Stimulated activated CD8-positive, alpha-beta memory T cell treated with anti-CD3 and anti-CD28 coated beads, Interleukin-4, amount 100 ng/mL, for 24 hours (primary cell): ENCODE data around the gene LMX1B.
A peak's percentile ranks its signal among the peaks of the same experiment; 100 is the strongest.
"Not testable (repeated sequence)": the region's sequence is repeated elsewhere in the genome, so short reads cannot be mapped to it uniquely, and the experiment has no call there.

ENCODE experiments used
- DNase-seq: peaks from one replicate; pipeline ENCODE4 v3.0.0-alpha.2; 2020; ENCODE audit warnings: low read depth

Gene LMX1B

DNA sequence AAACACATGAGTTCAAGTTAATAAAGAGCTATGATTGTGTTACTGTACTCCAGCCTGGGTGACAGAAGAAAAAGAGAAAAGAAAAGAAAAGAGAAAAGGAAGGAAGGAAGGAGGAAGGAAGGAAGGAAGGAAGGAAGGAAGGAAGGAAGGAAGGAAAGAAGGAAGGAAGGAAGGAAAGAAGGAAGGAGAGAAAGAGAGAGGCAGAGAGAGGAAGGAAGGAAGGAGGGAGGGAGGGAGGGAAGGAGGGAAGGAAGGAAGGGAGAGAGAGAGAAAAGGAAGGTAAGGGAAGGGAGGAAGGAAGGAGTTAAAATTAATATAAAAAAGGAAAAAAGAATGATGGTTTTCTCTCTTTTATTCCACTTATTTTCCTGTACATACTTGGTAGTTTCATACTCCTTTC is 101.7 kb downstream of the LMX1B start:
- no peak for DNase-seq

GRCh38 chr9:126717441-126717840 is 103.7 kb downstream of the LMX1B start:
- DNase-seq, result not testable (repeated sequence)

- DNase-seq, result peak; percentile 76
Observed at GRCh38 chr9:126719618-126720031, 105.9 kb downstream of the LMX1B start.

GRCh38 chr9:126720036-126720435 is 106.3 kb downstream of the LMX1B start:
- no peak for DNase-seq

- no peak for DNase-seq
Observed at GRCh38 chr9:126720661-126721563, 107.2 kb downstream of the LMX1B start.

DNA sequence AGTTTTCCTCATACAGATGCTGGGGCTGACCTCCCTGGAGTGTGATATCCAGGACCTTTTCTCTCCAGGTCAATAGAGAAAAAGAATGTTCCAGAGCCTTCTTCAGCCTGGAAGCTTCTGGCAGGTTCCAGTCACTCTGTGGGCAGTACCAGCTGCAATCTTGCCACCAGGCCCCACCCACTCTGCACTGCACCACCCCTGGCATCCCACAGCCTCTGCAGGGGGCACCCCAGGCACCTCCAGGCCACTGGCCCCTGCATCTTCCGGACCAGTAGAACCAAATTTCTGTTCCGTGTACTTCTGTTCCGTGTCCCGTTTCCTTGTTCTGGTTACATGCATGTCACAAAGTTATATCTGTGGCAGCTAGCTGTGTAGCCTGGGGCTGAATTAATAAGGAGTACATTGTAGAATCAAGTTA is 107.8 kb downstream of the LMX1B start:
- no peak for DNase-seq

DNA sequence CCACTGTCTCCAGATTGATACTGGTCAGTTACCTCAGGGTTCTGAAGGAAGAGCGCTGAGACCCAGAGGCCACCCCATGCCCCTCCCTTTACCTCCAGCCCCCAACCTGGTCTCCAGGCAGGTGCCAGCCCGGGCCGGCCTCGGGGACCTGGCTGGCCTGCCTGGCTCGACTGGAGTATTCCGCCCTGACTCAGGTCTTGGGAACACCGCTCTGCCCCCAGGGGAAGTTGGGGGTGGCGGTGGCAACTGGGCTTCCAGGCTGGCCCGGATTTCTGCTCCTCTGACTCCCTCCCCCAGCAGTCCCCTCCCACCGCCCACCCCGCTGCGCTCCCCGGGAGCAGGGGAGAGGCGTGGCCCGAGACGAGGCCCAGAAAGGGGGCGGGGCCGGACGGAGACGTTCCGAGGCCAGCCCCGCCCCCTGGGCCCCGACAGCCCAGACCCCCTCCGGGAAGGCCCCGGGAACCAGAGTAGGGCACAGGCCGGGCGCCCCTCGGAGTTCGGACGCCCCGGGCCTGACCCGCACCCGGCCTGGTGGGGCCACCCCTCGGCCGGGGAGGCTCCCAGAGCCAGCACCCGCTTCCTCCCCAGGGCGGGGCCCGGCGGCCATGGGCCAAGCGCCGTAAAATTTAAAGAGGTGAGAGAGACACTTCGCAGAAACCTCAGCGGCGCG is 108.7 kb downstream of the LMX1B start:
- peak; percentile 89 for DNase-seq

- peak; percentile 54 for DNase-seq
Observed at GRCh38 chr9:126722922-126723806, 109.4 kb downstream of the LMX1B start.

DNA sequence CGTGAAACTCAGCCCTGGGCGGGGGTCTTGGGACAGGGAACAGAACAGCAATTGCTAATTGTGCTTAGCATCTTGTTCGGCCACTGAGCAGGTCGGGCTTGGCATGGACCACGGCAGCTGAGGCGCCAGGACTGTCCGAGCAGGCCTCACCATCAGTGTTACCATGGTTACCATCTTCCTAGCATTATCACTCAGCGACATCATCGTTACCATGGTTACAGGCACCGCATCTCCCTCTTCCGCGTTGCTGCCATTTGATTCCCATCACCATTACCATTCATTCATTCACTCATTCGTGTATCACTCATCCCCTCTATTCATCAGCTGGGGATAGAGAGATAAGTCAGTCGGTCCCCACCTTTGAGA is 110.1 kb downstream of the LMX1B start:
- DNase-seq, result no peak

GRCh38 chr9:126724226-126724625 is 110.5 kb downstream of the LMX1B start:
- no peak for DNase-seq

DNA sequence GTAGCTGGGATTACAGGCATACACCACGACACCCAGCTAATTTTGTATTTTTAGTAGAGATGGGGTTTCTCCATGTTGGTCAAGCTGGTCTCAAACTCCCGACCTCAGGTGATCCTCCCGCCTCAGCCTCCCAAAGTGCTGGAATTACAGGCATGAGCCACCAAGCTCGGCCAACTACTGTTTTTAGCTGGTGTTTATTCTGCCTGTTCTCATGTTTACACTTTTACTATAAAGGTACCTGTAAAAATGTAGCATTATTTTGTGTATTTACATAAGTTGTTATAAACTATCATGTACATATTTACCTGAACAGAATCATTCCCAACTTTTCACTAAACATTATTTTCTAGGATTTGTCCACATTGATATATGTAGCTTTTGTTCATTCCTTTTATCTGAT is 111.8 kb downstream of the LMX1B start:
- DNase-seq, result not testable (repeated sequence)

- DNase-seq, result not testable (repeated sequence)
Observed at GRCh38 chr9:126728210-126728609, 114.5 kb downstream of the LMX1B start.

DNA sequence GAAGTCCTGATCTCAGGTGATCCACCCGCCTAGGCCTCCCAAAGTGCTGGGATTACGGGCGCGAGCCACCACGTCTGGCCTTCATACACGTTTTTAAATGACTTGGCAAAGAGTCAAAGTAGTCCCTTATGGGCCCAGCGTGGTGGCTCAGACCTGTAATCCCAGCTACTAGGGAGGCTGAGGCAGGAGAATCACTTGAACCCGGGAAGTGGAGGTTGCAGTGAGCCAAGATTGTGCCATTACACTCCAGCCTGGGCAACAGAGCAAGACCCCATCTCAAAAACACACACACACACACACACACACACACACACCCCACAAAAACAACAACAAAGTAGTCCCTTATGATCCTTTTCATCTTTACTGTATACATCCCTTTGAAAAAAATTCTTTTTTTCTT is 116.9 kb downstream of the LMX1B start:
- not testable (repeated sequence) for DNase-seq

DNA sequence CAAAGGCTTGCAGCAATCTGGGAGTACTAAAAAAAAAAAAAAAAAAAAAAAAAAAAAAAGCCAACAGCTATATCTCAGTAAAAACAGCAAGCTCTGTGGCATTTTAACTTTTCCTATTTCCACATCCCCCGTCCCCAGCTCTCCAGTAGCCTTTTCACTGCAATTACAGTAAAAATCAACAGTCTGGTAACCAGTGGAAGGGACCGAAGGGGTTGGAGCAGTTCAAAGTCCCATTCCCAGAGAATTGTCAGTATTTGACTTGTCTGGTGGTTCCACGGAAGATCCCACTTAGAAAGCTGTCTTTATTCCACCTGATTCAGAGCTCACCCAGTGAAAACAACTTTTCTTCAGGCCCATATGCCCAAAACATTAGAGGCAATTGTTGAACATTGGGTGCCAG is 119.3 kb downstream of the LMX1B start:
- no peak for DNase-seq

DNA sequence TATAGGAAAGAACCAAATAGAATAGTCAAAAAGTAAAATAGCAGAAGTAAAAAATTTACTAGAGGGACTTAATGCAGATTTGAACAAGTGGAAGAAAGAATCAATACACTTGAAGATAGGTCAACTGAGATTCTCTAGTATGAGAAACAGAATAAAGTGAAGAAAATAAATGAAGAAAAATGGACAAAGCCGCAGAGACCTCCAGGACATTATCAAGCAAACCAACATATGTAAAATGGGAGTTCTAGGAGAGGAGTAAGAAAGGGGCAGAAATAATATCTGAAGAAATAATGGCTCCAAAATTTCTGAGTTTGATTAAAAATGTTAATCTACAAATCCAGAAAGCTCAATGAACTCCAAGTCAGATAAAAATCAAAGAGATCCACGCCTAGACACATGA is 121.1 kb downstream of the LMX1B start:
- DNase-seq, result no peak

DNA sequence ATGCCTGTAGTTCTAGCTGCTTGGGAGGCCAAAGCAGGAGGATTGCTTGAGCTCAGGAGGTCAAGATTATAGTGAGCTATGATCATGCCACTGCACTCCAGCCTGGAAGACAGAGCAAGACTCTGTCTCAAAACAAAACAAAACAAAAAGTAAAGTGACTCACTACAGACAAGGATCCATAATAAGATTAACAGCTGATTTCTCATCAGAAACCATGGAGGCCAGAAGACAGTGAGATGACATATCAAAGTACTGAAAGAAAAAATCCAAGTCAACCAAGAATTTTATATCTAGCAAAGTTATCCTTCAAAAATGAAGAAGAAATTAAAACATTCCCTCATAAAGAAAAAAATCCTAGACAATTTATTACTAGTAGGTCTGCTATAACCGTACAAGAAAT is 121.8 kb downstream of the LMX1B start:
- DNase-seq, result no peak

DNA sequence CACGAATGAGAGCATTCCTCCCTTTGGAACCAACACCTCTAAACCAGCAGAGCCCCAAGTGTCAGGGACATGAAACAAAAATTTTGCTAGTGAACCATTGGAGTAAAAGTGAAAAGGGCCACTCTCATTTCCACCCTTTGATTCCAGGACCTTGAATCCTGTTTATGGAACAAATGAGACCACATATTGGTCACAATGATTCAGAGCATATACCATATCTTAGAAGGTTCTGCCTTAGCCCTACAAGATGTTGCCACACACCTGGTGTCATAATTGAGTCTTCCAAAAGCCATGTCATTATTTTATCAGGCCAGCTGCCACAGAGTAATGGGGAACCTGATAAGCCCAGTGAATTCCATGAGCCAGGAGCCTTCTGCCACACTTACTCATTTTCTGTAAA is 124.8 kb downstream of the LMX1B start:
- no peak for DNase-seq

DNA sequence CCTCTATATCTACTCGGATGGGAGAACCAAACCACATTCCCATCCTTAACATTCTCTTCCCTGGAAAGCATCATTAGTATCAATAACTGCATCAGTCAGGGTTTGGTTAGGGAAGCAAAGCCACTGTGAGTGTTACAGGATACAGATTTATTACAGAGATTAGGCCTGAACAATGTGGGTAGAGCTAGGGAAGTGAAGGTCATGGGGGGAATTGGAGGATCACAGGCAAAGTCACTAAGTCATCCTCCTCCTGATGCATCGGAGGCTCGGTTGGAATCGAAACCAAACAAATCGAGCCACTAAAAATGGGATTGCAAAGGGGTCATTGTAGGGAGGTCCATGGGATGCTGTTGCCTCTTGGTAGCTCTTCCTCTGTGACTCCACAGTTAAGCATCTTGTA is 129.3 kb downstream of the LMX1B start:
- no peak for DNase-seq

GRCh38 chr9:126745574-126746411 is 132.1 kb downstream of the LMX1B start:
- no peak for DNase-seq
